Measurements from ENCODE around the gene TAGLN2.
"Not testable (repeated sequence)": the region's sequence is repeated elsewhere in the genome, so short reads cannot be mapped to it uniquely, and the experiment has no call there.

The TAGLN2 gene

GRCh38 chr1:159921700-159922504 is 3.4 kb downstream of the TAGLN2 start:
- DNase-seq (ENCODE audit: low read depth, low spot score), result no peak

- DNase-seq (ENCODE audit: low read depth, low spot score), result no peak
Measured at GRCh38 chr1:159921251-159921650, 4.1 kb downstream of the TAGLN2 start.

GRCh38 chr1:159920651-159921050 is 4.7 kb downstream of the TAGLN2 start:
- no peak for DNase-seq (ENCODE audit: low read depth, low spot score)

GRCh38 chr1:159920202-159920601 is 5.1 kb downstream of the TAGLN2 start:
- DNase-seq (ENCODE audit: low read depth, low spot score), result no peak

GRCh38 chr1:159919236-159919865 is 6.0 kb downstream of the TAGLN2 start:
- no peak for DNase-seq (ENCODE audit: low read depth, low spot score)

GRCh38 chr1:159918352-159919200 is 6.7 kb downstream of the TAGLN2 start:
- DNase-seq (ENCODE audit: low read depth, low spot score), result no peak

GRCh38 chr1:159917533-159918351 is 7.6 kb downstream of the TAGLN2 start:
- DNase-seq (ENCODE audit: low read depth, low spot score), result no peak

- DNase-seq (ENCODE audit: low read depth, low spot score), result no peak
Measured at GRCh38 chr1:159916242-159917051, 8.9 kb downstream of the TAGLN2 start.

- DNase-seq (ENCODE audit: low read depth, low spot score), result no peak
Measured at GRCh38 chr1:159915571-159916241, 9.6 kb downstream of the TAGLN2 start.

GRCh38 chr1:159914252-159915018 is 10.9 kb downstream of the TAGLN2 start:
- no peak for DNase-seq (ENCODE audit: low read depth, low spot score)

GRCh38 chr1:159913451-159914192 is 11.7 kb downstream of the TAGLN2 start:
- no peak for DNase-seq (ENCODE audit: low read depth, low spot score)

GRCh38 chr1:159911326-159912070 is 13.8 kb downstream of the TAGLN2 start:
- no peak for DNase-seq (ENCODE audit: low read depth, low spot score)

- DNase-seq (ENCODE audit: low read depth, low spot score), result no peak
Measured at GRCh38 chr1:159908031-159908940, 17.0 kb downstream of the TAGLN2 start.

- no peak for DNase-seq (ENCODE audit: low read depth, low spot score)
Measured at GRCh38 chr1:159906960-159907359, 18.3 kb downstream of the TAGLN2 start.

- DNase-seq (ENCODE audit: low read depth, low spot score), result not testable (repeated sequence)
Measured at GRCh38 chr1:159904036-159904435, 21.3 kb downstream of the TAGLN2 start.

- no peak for DNase-seq (ENCODE audit: low read depth, low spot score)
Measured at GRCh38 chr1:159902541-159902940, 22.8 kb downstream of the TAGLN2 start.

All from activated CD4-positive, CD25-positive, alpha-beta regulatory T cell treated with anti-CD3 and anti-CD28 coated beads, Interleukin-2, amount 50 U/mL, for 16 hours (primary cell).